Motor neuron (in vitro differentiated cells): Measurements from ENCODE around the gene RNASE11. TPM values are rescaled to one million over a fixed set of nuclear protein-coding genes. Genes with fewer than 3 reads are reported as not detected.

ENCODE experiments used
- ATAC-seq, 8 experiments: fragments of 200-7000 bp; cut with Tn5 transposase; replicated peaks in 6 of 8; 2 replicates each; pipeline ENCODE4 v1.8.0; 2021; ENCODE audit warnings: mild to moderate bottlenecking in 8 of 8, moderate library complexity in 8 of 8
- H3K27ac ChIP-seq, 2 donors: fragments of 250-450 bp; sonication (Bioruptor Pico); 2 replicates each; pipeline ENCODE4 v1.9.0; 2021; ENCODE audit warnings: antibody characterized with exemption in 2 of 2, mild to moderate bottlenecking in 2 of 2, moderate library complexity in 1 of 2
- H3K4me1 ChIP-seq, 2 donors: fragments of 250-450 bp; sonication (Bioruptor Pico); replicated peaks in 1 of 2; 2 replicates each; pipeline ENCODE4 v1.6.1; 2021; ENCODE audit warnings: antibody characterized with exemption in 2 of 2, mild to moderate bottlenecking in 2 of 2, moderate library complexity in 1 of 2
- H3K4me3 ChIP-seq, 5 donors: fragments of 250-450 bp; sonication (Bioruptor Pico); 2 replicates each; pipeline ENCODE4 v1.9.0; 2021; ENCODE audit warnings: antibody characterized with exemption in 5 of 5, mild to moderate bottlenecking in 5 of 5, moderate library complexity in 4 of 5
- WGBS, 10 experiments: fragments of 450-650 bp; shearing (Covaris generic); methylation state at CpG; one replicate each; pipeline ENCODE4 v1.0.0; 2022; 5-methylcytosine and 5-hydroxymethylcytosine counted together
- in situ Hi-C, 9 experiments: fragments of 400-800 bp; cut with MboI; loops; one replicate each; pipeline ENCODE4 v1.15.0; 2021; ENCODE audit warnings: low sequenced_read_pairs in 9 of 9, low pct_unique_long_range_greater_than_20kb in 2 of 9; ENCODE audit not compliant: unreplicated experiment in 9 of 9
- total RNA-seq, 8 experiments: library from RNA; unstranded; fragments of 300-600 nt; gene quantifications; 2 replicates each; pipeline versions ENCODE4 v1.2.3 to v1.2.4, GENCODE V29; 2022

RNASE11 gene
- total RNA-seq, 8 experiments from 2014 or later, result 0.29 TPM; not detected in 7

DNA sequence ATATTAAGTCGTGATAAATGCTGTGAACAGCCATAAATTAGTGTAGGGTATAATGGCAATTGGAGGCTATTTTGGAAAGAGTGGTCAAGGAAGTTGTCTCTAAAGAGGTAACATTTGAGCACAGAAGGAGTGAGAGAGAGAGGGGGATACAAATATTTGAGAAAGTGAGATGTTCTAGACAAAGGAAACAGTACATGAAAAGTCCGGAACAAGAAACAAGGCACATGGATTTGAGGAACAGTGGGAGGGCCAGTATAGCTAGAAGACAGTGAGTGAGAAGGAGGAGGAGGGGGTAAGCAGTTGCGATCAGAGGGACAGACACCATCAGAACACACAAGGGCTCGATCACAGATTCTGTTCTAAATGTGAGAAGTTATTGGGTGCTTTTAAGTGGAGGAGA is 23.5 kb upstream of the RNASE11 start:
- 26 to 92% (median 62%) methylated on average over 2 to 4 of the region's 4 CpGs for WGBS, 10 experiments
- peaks cover 0 to 6% of the 10 kb centered on the region in 2 donors for H3K4me1 ChIP-seq
- no peak for ATAC-seq
- H3K4me3 ChIP-seq, result no peak overlapping the region
- no peak overlapping the region for H3K27ac ChIP-seq
- in situ Hi-C loops, result loop anchor here in 4 of 9 experiments (25.0 kb wide), 1 partner anchor 274 kb away; the partner anchor contains the start of genes CCNB1IP1 (in 4 of the 4) and PARP2 (in 4 of the 4)

- WGBS, 10 experiments, result 1 to 29% (median 6%) methylated on average over 5 to 25 of the region's 27 CpGs
- in situ Hi-C loops, result loop anchor here in 4 of 9 experiments (25.0 kb wide), 1 partner anchor 273 kb away; the partner anchor contains the start of genes CCNB1IP1 (in 4 of the 4) and PARP2 (in 4 of the 4)
- peaks cover 0 to 6% of the 10 kb centered on the region in 2 donors for H3K4me1 ChIP-seq
- H3K4me3 ChIP-seq, result peak overlapping the region; percentile 58 to 86 (median 71)
- no peak overlapping the region for H3K27ac ChIP-seq
- peak; percentile 13 to 57 (median 45) for ATAC-seq
These were observed 22.4 kb upstream of the RNASE11 start for GRCh38 chr14:20610002-20610765.

DNA sequence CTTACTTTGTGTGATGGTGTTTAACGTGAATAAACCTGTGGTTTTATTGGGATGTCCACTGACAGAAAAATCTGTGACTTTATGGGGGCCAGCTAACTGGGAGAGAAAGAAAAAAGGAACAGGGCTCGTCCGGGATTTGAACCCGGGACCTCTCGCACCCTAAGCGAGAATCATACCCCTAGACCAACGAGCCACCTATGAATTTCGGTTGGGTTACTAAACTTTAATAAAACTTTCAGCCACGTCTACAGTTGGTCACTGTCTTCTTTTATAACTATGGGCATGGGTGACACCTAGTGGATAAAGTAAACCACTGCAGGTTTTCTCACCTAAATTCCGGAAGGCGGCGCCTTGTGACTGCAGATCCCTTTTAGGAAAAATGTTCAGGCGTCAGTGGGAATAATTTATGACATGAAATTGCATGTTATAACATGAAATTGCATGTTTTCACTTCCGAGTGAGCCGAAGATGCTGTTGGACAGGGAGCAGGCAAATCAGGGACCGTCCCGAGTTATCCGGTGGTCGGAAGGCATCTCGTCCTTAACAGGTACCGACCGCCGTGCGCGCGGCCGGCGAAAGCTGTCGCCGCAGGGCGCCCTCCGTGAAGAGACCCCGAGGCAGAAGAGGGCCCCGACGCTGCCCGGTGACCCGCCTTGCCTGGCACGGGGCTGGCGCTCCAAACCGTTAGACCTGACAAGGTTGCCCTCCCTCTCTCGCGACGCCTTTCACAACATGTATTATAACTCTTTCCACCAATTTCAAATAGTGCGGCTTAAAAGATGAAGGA is 21.6 kb upstream of the RNASE11 start:
- peak overlapping the region; percentile 58 to 86 (median 71) for H3K4me3 ChIP-seq
- peak; percentile 6 to 16 (median 12) for ATAC-seq
- WGBS, 10 experiments, result 0 to 3% (median 1%) methylated on average over 3 to 28 of the region's 44 CpGs; no CpG with 5 or more reads in 1 of the 10 experiments
- H3K27ac ChIP-seq, result no peak overlapping the region
- H3K4me1 ChIP-seq, result no peaks in the 10 kb centered on the region
- in situ Hi-C loops, result loop anchor here in 5 of 9 experiments (10.0 to 25.0 kb wide), 2 partner anchors 272 to 285 kb away; partner anchors contain the start of genes CCNB1IP1 (in 4 of the 5) and PARP2 (in 4 of the 5)

DNA sequence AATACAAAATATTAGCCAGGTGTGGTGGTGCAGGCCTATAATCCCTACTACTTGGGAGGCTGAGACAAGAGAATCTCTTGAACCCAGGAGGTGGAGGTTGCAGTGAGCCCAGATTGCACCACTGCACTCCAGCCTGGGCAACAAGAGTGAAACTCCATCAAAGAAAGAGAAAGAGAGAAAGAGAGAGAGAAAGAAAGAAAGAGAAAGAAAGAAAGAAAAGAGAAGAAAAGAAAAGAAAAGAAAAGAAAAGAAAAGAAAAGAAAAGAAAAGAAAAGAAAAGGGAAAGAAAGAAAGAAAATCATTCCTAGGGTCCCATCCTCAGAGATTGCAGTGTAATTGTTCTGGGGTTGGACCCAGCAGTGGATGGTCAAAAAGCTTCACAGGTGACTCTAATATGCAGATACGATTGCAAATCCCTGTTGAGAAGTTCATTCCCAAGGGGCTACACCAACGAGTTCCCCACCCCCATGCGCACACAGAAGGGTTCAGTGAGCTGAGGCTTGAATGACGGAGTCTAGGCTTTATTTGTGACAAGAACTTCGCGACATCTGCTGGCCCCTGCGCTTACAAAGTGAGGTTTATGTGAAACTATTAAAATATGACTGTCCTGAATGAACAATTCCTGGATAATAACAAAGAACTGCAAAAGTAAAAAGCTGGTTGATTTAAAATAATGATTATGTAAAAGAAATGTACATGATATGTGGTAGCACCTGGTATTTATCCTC is 20.7 kb upstream of the RNASE11 start:
- H3K27ac ChIP-seq, result no peak overlapping the region
- WGBS, 10 experiments, result 33 to 87% (median 66%) methylated on average over 5 to 7 of the region's 7 CpGs; no CpG with 5 or more reads in 1 of the 10 experiments
- in situ Hi-C loops, result loop anchor here in 5 of 9 experiments (10.0 to 25.0 kb wide), 2 partner anchors 271 to 284 kb away; partner anchors contain the start of genes CCNB1IP1 (in 4 of the 5) and PARP2 (in 4 of the 5)
- ATAC-seq, result no peak
- no peaks in the 10 kb centered on the region for H3K4me1 ChIP-seq
- no peak overlapping the region for H3K4me3 ChIP-seq

DNA sequence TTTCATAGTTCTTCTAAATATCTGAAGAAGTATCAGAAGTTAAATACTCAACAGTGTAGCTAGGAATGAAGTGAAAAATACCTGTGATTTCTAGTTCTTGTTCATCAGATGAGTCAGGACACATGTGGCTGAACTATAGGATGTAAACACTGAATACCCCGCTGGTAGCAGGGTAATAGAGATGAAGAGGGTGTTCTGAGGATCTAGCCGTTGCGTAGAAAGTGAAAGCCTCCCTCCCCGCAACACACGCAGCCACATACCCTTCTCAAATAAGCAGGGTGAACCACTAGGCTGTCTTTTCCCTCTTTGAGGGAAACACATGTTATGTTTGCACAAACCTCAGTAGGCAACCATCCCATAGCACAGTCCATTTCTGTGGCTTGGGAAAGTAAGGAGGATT is 19.8 kb upstream of the RNASE11 start:
- Histone ChIP-seq H3K4me3 (no peak overlapping the region), H3K4me1 (no peaks in the 10 kb centered on the region), H3K27ac (no peak overlapping the region)
- WGBS, 10 experiments, result 27 to 86% (median 73%) methylated on average over 1 to 4 of the region's 5 CpGs; no CpG with 5 or more reads in 5 of the 10 experiments
- no peak for ATAC-seq
- in situ Hi-C loops, result loop anchor here in 5 of 9 experiments (10.0 to 25.0 kb wide), 2 partner anchors 270 to 283 kb away; partner anchors contain the start of genes CCNB1IP1 (in 4 of the 5) and PARP2 (in 4 of the 5)

DNA sequence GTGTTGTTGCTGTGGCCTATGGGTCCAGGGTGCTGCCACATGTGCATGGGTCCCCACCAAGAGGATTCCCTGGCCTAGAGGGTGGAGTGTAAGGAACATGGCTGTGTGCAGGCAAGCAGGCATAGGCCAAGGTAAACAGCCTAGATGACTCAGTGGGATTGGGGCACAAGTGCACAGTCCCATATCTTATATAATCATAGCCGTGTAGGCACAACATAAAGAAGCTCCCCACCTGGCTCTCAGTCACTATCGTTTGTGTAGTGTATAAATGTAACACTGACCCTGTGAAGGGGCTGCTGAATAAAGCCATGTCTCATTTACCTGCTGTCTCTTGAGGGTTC is 19.1 kb upstream of the RNASE11 start:
- H3K4me3 ChIP-seq, result no peak overlapping the region
- no peak overlapping the region for H3K27ac ChIP-seq
- in situ Hi-C loops, result loop anchor here in 5 of 9 experiments (10.0 to 25.0 kb wide), 2 partner anchors 270 to 282 kb away; partner anchors contain the start of genes CCNB1IP1 (in 4 of the 5) and PARP2 (in 4 of the 5)
- WGBS, 10 experiments, result 0 to 100% (median 14%) methylated on average over 1 to 2 of the region's 2 CpGs; no CpG with 5 or more reads in 6 of the 10 experiments
- no peaks in the 10 kb centered on the region for H3K4me1 ChIP-seq
- ATAC-seq, result no peak

DNA sequence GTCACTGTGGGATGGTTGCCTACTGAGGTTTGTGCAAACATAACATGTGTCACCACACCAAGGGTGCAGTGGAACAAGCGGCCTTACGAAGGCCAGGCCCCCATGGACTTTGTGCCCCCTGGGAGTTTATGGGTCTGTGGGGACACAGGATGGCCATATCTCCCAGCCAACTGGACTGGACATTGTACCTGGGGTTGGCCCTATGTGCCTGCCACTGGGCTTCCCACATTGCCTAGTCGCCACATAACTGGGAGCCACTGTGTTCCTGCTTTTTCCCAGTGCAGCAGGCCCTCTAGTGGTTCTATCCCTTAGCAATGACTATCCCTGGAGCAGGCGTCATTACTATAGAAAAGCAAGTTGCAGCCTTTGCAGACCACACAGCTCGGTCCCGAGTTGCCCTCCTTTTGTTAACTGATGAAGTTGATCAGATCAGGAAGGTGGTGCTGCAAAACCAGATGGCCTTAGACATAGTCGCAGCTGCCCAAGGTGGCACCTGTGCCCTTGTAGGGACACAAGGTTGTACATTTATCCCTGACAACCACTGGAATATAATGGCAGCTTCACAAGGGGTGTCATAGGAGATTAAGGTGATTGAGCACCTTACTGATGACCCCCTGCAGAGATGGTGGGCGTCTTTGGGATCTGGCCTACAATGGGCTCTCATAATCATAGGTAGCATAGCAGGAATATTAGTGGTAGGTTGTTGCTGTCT is 18.5 kb upstream of the RNASE11 start:
- in situ Hi-C loops, result loop anchor here in 5 of 9 experiments (10.0 to 25.0 kb wide), 2 partner anchors 269 to 282 kb away; partner anchors contain the start of genes CCNB1IP1 (in 4 of the 5) and PARP2 (in 4 of the 5)

DNA sequence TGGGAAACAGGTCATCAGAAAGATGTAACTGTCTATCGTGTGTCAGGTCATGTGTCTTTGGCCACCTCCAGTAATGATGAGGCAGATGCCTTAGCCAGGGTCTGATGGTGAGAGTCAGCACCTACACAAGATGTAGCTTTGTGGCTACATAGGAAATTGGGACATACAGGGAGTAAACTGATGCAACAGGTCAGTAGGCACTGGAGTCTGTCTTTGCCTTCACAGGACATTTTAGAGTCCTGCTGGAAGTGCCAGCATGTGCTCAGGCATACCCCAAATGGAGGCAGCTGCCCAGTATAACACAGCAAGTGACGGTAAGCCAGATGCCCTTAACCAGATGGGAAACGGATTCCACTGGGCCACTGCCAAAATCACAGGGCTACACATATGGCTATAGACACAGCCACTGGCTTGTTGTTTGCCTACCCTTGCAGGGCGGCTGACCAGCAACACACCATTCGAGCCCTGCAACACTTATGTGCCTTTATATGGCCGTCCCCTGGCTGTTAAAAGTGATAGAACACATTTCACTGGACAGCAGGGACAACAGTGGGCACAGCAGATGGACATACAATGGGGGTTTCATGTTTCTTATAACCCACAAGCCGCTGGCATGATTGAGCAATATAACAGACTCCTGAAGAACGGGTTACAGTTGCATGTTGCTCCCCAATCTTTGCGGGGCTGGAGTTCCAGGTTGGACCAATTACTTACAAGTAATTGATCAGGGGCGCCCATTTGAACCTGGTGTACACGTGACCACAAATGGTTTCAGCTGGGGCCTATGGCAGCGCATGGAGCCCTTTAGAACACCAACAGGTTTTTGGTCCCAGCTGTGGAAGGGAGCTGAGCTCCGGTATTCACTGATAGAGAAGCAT is 16.3 kb upstream of the RNASE11 start:
- no peaks in the 10 kb centered on the region for H3K4me1 ChIP-seq
- H3K4me3 ChIP-seq, result no peak overlapping the region
- in situ Hi-C loops, result loop anchor here in 5 of 9 experiments (10.0 to 25.0 kb wide), 2 partner anchors 267 to 279 kb away; partner anchors contain the start of genes CCNB1IP1 (in 4 of the 5) and PARP2 (in 4 of the 5)
- WGBS, 10 experiments, result 22 to 86% (median 73%) methylated on average over 3 to 10 of the region's 13 CpGs; no CpG with 5 or more reads in 3 of the 10 experiments
- no peak for ATAC-seq
- no peak overlapping the region for H3K27ac ChIP-seq

More for the DNA sequence above, 18.5 kb upstream of the RNASE11 start:
- H3K4me1 ChIP-seq, result no peaks in the 10 kb centered on the region
- H3K4me3 ChIP-seq, result no peak overlapping the region
- WGBS, 10 experiments, result 0 to 38% (median 0%) methylated on average over 1 to 5 of the region's 8 CpGs; no CpG with 5 or more reads in 3 of the 10 experiments
- peak in 3 of 8 experiments; percentile 21 to 29 (median 24) for ATAC-seq
- no peak overlapping the region for H3K27ac ChIP-seq

DNA sequence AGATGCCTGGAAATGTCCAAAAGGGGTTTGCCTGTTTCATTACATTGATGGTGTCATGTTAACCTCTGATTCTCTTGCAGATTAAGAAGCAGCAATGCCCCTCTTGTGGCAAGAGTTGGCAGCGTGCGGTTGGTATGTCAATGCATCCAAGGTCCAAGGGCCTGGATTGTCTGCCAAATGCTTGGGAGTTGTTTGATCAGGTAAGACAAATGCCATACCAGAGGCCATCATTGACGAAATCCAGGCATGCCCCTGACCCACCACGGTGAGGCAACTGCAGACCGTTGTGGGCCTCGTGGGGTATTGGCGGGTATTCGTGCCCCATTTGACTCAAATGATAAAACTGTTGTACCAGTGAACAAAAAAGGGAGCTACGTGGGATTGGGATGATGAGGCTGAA is 14.8 kb upstream of the RNASE11 start:
- no peak for ATAC-seq
- Histone ChIP-seq H3K4me1 (no peaks in the 10 kb centered on the region), H3K27ac (no peak overlapping the region), H3K4me3 (no peak overlapping the region)
- 8 to 100% (median 76%) methylated on average over 1 to 7 of the region's 9 CpGs; no CpG with 5 or more reads in 2 of the 10 experiments for WGBS, 10 experiments
- in situ Hi-C loops, result loop anchor here in 5 of 9 experiments (10.0 to 25.0 kb wide), 2 partner anchors 265 to 278 kb away; partner anchors contain the start of genes CCNB1IP1 (in 4 of the 5) and PARP2 (in 4 of the 5)

DNA sequence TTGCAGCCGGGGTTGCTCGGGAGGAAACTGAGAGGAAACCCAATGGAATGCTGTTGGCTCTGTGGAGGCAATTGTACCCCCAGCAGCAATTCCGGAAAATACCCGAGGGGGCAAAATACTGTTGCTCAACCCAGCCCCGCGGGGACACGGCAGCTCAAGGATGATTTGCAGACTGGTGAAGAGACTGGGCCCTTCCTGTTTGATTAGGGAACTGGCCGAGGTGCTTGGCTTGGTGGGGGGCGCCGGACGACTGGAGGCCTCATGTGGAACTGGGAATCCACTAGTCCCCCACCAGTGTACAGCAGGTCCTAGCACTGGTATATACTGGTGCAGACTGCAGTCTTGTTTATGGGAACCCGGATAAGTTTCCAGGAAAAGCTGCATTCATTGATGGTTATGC is 13.7 kb upstream of the RNASE11 start:
- ATAC-seq, result peak in 1 of 8 experiments; percentile 38
- 17 to 90% (median 80%) methylated on average over 1 to 4 of the region's 12 CpGs; no CpG with 5 or more reads in 4 of the 10 experiments for WGBS, 10 experiments
- in situ Hi-C loops, result loop anchor here in 5 of 9 experiments (10.0 to 25.0 kb wide), 2 partner anchors 264 to 277 kb away; partner anchors contain the start of genes CCNB1IP1 (in 4 of the 5) and PARP2 (in 4 of the 5)

More for the DNA sequence above, 13.7 kb upstream of the RNASE11 start:
- H3K4me1 ChIP-seq, result no peaks in the 10 kb centered on the region
- no peak overlapping the region for H3K4me3 ChIP-seq
- no peak overlapping the region for H3K27ac ChIP-seq
